GM19372 (cell line): ENCODE data around the gene ADD3.
"Not testable (repeated sequence)": the region's sequence is repeated elsewhere in the genome, so short reads cannot be mapped to it uniquely, and the experiment has no call there.

Experiments
- ATAC-seq: cut with Tn5 transposase; IDR thresholded peaks from one replicate; pipeline ENCODE4 v1.9.1; 2021; ENCODE audit warnings: mild to moderate bottlenecking, low read depth, moderate library complexity; ENCODE audit not compliant: unreplicated experiment

ADD3 gene

GRCh38 chr10:109975244-109976190 is 32.3 kb upstream of the ADD3 start:
- ATAC-seq: no peak

GRCh38 chr10:109976681-109977080 is 31.1 kb upstream of the ADD3 start:
- ATAC-seq: no peak

- no peak for ATAC-seq
Observed at GRCh38 chr10:109977382-109977806, 30.4 kb upstream of the ADD3 start.

- no peak for ATAC-seq
Observed at GRCh38 chr10:109978481-109978880, 29.3 kb upstream of the ADD3 start.

- no peak for ATAC-seq
Observed at GRCh38 chr10:109979215-109979614, 28.6 kb upstream of the ADD3 start.

GRCh38 chr10:109981650-109982049 is 26.1 kb upstream of the ADD3 start:
- no peak for ATAC-seq

- ATAC-seq: no peak
Observed at GRCh38 chr10:109982123-109982522, 25.7 kb upstream of the ADD3 start.

- ATAC-seq: no peak
Observed at GRCh38 chr10:109982812-109983211, 25.0 kb upstream of the ADD3 start.

- no peak for ATAC-seq
Observed at GRCh38 chr10:109984013-109984412, 23.8 kb upstream of the ADD3 start.

GRCh38 chr10:109985768-109986167 is 22.0 kb upstream of the ADD3 start:
- not testable (repeated sequence) for ATAC-seq

- no peak for ATAC-seq
Observed at GRCh38 chr10:109987452-109988211, 20.2 kb upstream of the ADD3 start.

- no peak for ATAC-seq
Observed at GRCh38 chr10:109988212-109988596, 19.6 kb upstream of the ADD3 start.

GRCh38 chr10:109991266-109991855 is 16.4 kb upstream of the ADD3 start:
- ATAC-seq: no peak

GRCh38 chr10:109992485-109992884 is 15.3 kb upstream of the ADD3 start:
- no peak for ATAC-seq

GRCh38 chr10:109993551-109994330 is 14.0 kb upstream of the ADD3 start:
- no peak for ATAC-seq

- ATAC-seq: no peak
Observed at GRCh38 chr10:109994711-109995577, 12.8 kb upstream of the ADD3 start.

- no peak for ATAC-seq
Observed at GRCh38 chr10:109995595-109995994, 12.2 kb upstream of the ADD3 start.

GRCh38 chr10:109996225-109996624 is 11.6 kb upstream of the ADD3 start:
- ATAC-seq: peak; percentile 71

- no peak for ATAC-seq
Observed at GRCh38 chr10:109996766-109997171, 11.0 kb upstream of the ADD3 start.
